ENCODE results near the gene MAMDC4. TPM values are rescaled to one million over a fixed set of nuclear protein-coding genes. Genes with fewer than 3 reads are reported as not detected.

The MAMDC4 gene
- total and polyA plus RNA-seq, 2 of the 13 experiments (the other 11 are each of a cell fraction or from before 2014, with no cell fraction given), result 6.0 to 6.8 TPM

DNA sequence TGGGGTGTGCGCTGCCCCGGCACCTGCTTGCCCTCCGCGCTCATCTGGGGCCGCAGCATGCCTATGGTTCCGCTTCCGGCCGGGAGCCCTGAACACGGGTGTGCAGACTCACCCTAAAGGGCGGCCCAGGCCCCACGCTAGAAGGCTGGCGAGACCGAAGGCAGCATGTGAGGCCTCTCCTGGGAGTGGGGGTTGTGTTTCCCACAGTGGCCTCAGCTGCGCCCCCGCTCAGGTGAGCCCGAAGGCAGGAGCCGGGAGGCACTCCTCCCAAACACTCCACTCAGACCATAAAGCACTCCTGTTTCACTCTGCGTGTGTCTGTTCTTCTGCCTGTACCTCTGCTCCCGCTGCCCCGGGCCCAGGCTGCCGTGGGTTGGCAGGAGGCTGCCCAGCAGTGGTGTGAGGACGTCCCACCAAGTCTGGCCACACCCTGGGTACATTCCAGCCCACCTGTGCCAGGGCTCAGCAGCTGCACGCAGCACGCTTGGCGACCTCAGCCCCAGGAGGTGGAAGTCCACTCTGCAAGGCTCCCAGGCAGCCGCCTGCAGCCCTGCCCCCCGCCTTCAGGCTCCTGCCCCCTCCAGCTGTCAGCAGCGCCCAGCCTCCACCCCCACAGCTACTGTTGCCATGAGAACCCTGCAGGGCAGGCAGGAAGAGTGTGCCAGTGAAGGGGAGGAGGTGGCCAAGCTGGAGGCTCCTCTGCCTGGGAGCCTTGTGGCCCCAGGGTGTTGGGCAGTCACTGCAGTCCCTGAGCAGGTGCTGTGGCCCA is 11.1 kb upstream of the MAMDC4 start (continued):
- TF ChIP-seq, protein P1, sequence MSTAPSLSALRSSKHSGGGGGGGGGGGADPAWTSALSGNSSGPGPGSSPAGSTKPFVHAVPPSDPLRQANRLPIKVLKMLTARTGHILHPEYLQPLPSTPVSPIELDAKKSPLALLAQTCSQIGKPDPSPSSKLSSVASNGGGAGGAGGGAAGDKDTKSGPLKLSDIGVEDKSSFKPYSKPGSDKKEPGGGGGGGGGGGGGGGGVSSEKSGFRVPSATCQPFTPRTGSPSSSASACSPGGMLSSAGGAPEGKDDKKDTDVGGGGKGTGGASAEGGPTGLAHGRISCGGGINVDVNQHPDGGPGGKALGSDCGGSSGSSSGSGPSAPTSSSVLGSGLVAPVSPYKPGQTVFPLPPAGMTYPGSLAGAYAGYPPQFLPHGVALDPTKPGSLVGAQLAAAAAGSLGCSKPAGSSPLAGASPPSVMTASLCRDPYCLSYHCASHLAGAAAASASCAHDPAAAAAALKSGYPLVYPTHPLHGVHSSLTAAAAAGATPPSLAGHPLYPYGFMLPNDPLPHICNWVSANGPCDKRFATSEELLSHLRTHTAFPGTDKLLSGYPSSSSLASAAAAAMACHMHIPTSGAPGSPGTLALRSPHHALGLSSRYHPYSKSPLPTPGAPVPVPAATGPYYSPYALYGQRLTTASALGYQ (CRISPR knock-in tag; IDR thresholded peaks at IDR 0.05), result no peak
- TF ChIP-seq, protein P2, sequence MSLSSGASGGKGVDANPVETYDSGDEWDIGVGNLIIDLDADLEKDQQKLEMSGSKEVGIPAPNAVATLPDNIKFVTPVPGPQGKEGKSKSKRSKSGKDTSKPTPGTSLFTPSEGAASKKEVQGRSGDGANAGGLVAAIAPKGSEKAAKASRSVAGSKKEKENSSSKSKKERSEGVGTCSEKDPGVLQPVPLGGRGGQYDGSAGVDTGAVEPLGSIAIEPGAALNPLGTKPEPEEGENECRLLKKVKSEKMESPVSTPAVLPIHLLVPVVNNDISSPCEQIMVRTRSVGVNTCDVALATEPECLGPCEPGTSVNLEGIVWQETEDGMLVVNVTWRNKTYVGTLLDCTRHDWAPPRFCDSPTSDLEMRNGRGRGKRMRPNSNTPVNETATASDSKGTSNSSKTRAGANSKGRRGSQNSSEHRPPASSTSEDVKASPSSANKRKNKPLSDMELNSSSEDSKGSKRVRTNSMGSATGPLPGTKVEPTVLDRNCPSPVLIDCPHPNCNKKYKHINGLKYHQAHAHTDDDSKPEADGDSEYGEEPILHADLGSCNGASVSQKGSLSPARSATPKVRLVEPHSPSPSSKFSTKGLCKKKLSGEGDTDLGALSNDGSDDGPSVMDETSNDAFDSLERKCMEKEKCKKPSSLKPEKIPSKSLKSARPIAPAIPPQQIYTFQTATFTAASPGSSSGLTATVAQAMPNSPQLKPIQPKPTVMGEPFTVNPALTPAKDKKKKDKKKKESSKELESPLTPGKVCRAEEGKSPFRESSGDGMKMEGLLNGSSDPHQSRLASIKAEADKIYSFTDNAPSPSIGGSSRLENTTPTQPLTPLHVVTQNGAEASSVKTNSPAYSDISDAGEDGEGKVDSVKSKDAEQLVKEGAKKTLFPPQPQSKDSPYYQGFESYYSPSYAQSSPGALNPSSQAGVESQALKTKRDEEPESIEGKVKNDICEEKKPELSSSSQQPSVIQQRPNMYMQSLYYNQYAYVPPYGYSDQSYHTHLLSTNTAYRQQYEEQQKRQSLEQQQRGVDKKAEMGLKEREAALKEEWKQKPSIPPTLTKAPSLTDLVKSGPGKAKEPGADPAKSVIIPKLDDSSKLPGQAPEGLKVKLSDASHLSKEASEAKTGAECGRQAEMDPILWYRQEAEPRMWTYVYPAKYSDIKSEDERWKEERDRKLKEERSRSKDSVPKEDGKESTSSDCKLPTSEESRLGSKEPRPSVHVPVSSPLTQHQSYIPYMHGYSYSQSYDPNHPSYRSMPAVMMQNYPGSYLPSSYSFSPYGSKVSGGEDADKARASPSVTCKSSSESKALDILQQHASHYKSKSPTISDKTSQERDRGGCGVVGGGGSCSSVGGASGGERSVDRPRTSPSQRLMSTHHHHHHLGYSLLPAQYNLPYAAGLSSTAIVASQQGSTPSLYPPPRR (CRISPR knock-in tag; IDR thresholded peaks at IDR 0.05; ENCODE audit: borderline replicate concordance), result peak; percentile 80
- TF ChIP-seq NFYB (CRISPR knock-in tag; IDR thresholded peaks at IDR 0.05), result no peak
- TF ChIP-seq SP1 (IDR thresholded peaks at IDR 0.05), result no peak
- no peak for TF ChIP-seq SP1 (CRISPR knock-in tag; IDR thresholded peaks at IDR 0.05)
- TF ChIP-seq RBFOX2 (IDR thresholded peaks at IDR 0.05; ENCODE audit: low read depth, low read length), result peak; percentile 71
- no peak for TF ChIP-seq ZNF17 (CRISPR knock-in tag; IDR thresholded peaks at IDR 0.05)
- 0 out of 2 replicates have a peak, but pooled peaks have one; percentile 34 for TF ChIP-seq ZBTB42 (CRISPR knock-in tag; IDR thresholded peaks at IDR 0.05)
- TF ChIP-seq, protein P3, sequence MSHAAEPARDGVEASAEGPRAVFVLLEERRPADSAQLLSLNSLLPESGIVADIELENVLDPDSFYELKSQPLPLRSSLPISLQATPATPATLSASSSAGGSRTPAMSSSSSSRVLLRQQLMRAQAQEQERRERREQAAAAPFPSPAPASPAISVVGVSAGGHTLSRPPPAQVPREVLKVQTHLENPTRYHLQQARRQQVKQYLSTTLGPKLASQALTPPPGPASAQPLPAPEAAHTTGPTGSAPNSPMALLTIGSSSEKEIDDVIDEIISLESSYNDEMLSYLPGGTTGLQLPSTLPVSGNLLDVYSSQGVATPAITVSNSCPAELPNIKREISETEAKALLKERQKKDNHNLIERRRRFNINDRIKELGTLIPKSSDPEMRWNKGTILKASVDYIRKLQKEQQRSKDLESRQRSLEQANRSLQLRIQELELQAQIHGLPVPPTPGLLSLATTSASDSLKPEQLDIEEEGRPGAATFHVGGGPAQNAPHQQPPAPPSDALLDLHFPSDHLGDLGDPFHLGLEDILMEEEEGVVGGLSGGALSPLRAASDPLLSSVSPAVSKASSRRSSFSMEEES (CRISPR knock-in tag; IDR thresholded peaks at IDR 0.05), result no peak
- TF ChIP-seq SYNCRIP (IDR thresholded peaks at IDR 0.05; ENCODE audit: insufficient read depth, low read depth, low read length), result no peak
- TF ChIP-seq YEATS4 (CRISPR knock-in tag; IDR thresholded peaks at IDR 0.05; ENCODE audit: borderline replicate concordance), result no peak
- no peak for TF ChIP-seq NCOA1 (CRISPR knock-in tag; IDR thresholded peaks at IDR 0.05)
- no peak for TF ChIP-seq ZSCAN22 (CRISPR knock-in tag; IDR thresholded peaks at IDR 0.05)
- TF ChIP-seq DNMT3B (CRISPR knock-in tag; conservative IDR thresholded peaks at IDR 0.05), result no peak
- TF ChIP-seq ZNF143 (CRISPR knock-in tag; IDR thresholded peaks at IDR 0.05), result no peak
- no peak for TF ChIP-seq PPARG (CRISPR knock-in tag; conservative IDR thresholded peaks at IDR 0.05)
- TF ChIP-seq, protein P4, sequence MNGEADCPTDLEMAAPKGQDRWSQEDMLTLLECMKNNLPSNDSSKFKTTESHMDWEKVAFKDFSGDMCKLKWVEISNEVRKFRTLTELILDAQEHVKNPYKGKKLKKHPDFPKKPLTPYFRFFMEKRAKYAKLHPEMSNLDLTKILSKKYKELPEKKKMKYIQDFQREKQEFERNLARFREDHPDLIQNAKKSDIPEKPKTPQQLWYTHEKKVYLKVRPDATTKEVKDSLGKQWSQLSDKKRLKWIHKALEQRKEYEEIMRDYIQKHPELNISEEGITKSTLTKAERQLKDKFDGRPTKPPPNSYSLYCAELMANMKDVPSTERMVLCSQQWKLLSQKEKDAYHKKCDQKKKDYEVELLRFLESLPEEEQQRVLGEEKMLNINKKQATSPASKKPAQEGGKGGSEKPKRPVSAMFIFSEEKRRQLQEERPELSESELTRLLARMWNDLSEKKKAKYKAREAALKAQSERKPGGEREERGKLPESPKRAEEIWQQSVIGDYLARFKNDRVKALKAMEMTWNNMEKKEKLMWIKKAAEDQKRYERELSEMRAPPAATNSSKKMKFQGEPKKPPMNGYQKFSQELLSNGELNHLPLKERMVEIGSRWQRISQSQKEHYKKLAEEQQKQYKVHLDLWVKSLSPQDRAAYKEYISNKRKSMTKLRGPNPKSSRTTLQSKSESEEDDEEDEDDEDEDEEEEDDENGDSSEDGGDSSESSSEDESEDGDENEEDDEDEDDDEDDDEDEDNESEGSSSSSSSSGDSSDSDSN (CRISPR knock-in tag; IDR thresholded peaks at IDR 0.05), result peak; percentile 50; the same call in 1 of the 2 replicates
- no peak for TF ChIP-seq ZNF224 (CRISPR knock-in tag; IDR thresholded peaks at IDR 0.05)
- 0 out of 2 replicates have a peak, but pooled peaks have one; percentile 70 for TF ChIP-seq ZNF251 (CRISPR knock-in tag; IDR thresholded peaks at IDR 0.05)
- no peak; the same call in 1 of the 2 replicates for TF ChIP-seq ISL2 (CRISPR knock-in tag; IDR thresholded peaks at IDR 0.05)
